Adrenal gland (tissue), 5 donors: ENCODE results near the gene PLSCR3.

ENCODE experiments used
- CTCF ChIP-seq, 6 experiments: fragments of 450-650 bp in 4 of 6; fragments of 200-600 bp in 2 of 6; sonication (generic) in 1 of 6; IDR thresholded peaks; 1 replicate in 5 of 6; 2 replicates in 1 of 6; pipeline versions ENCODE4 v1.5.1 to v1.8.0; 2016 to 2021; ENCODE audit warnings: antibody characterized with exemption in 6 of 6, mild to moderate bottlenecking in 2 of 6, moderate library complexity in 1 of 6
- POLR2A ChIP-seq, 2 donors: fragments of 450-650 bp; IDR thresholded peaks; one replicate each; pipeline ENCODE4 v1.6.1; 2017; ENCODE audit warnings: antibody characterized with exemption in 2 of 2, mild to moderate bottlenecking in 2 of 2, moderate library complexity in 1 of 2
- donor health status: DM: no; HTN: no; CAD: no.

GRCh38 chr17:7427549-7427948 lies 33.2 kb upstream of the PLSCR3 start:
- TF ChIP-seq CTCF (IDR thresholded peaks at IDR 0.05) (no peak), POLR2A (IDR thresholded peaks at IDR 0.05) (no peak)
